Measurements from ENCODE around the gene RASSF8.

- TF ChIP-seq ZNF274 (IDR thresholded peaks at IDR 0.05; ENCODE audit: low read depth, low read length), result no peak
- no peak for TF ChIP-seq YY1 (IDR thresholded peaks at IDR 0.05; ENCODE audit: insufficient read depth, insufficient read length)
Observed at GRCh38 chr12:25938581-25938980, 19.9 kb upstream of the RASSF8 start.

Measured in NT2/D1 (cell line).